ENCODE measurements around the gene ZNF605. TPM values are rescaled to one million over a fixed set of nuclear protein-coding genes. Genes with fewer than 3 reads are reported as not detected.

ZNF605 gene
- total and polyA plus RNA-seq, 2 of the 8 experiments (the other 6 are each of a cell fraction or from before 2014, with no cell fraction given), result 3.6 to 20.3 TPM

GRCh38 chr12:132967736-132968135 lies 11.6 kb upstream of the ZNF605 start (continued):
- no peak for TF ChIP-seq JUND (IDR thresholded peaks at IDR 0.05; ENCODE audit: low read length)
- TF ChIP-seq POLR2AphosphoS5 (IDR thresholded peaks at IDR 0.05; ENCODE audit: low read depth, low read length), result no peak
- TF ChIP-seq KDM1A (IDR thresholded peaks at IDR 0.05; ENCODE audit: borderline replicate concordance, low read length), result no peak
